HL-60/S4 (cell line): ENCODE results near the gene GPA33.

ENCODE experiments used
- in situ Hi-C: fragments of 300-500 bp; cut with MboI; formaldehyde crosslinking; loops from 2 replicates; pipeline ENCODE4 v1.14.3; 2022; ENCODE audit warnings: low sequenced_read_pairs

GPA33 gene

DNA sequence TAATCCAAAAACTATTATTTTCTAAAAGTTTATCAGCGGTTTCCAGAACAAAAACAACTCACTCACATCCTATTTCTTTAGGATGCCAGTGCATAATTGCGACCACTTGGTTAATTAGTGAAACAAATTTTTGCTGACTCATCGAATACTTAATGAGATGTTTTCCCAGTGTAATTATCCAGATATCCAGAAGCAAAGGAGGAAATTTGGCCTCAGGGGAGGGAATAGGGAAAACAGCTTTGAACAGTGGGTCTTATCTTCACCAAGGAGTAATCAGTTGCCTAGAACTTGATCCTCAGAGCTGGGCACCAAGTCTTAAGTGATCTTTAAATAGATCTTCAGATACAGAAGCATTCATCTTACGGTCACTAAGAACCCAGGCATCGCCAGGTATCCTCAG is 28.0 kb upstream of the GPA33 start:
- in situ Hi-C loops = no loop called here

DNA sequence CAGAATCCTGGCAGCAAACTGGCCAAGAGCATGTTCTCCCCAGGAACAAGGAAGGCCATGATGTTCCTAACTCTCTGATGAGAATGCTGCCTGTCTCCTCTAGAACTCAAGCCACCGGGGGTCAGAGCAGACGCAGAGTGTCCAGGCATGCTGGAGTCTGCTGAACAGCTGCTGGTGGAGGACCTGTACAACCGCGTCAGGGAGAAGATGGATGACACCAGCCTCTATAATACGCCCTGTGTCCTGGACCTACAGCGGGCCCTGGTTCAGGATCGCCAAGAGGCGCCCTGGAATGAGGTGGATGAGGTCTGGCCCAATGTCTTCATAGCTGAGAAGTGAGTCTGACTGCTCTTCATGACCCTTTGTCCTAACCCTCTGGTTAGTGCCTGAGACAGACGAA is 27.0 kb upstream of the GPA33 start:
- in situ Hi-C loops = no loop called here

DNA sequence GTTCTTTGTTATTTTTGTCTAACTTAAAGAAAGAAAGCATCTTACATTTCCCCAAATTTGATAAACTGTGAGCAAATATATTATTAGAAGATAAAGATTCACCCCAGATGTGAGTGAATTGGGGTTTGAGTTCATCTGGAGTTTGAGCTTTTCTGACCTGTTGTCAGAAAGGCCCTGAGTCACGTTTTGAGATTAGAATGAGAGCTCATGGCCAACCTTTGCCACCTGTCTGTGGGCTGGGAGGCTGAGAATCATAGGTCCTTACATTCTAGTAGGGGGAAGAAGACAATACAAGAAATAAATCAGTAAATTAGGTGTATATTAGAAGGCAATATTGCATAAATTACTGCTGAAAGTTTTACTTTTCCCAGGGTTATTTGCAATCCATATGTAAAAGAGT is 26.0 kb upstream of the GPA33 start:
- in situ Hi-C loops = no loop called here

DNA sequence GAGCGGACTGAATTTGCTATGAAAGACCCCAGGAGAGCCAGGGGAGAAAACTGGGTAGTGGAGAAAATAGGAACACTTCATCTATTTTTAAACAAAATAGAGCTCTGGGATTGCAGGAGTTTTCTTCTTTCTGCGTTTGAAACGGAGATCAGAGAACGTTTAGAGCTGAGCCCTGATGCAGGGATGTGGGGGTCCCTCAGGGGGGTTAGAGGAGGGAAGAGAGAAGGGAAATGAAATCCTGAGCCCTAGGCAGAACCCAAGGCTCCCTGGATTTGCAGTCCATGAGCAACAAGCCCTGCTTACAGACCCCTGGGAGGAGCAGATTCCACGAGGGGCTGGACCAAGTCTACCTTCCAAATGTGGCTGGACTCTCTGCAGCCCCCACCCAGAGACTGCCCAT is 25.5 kb upstream of the GPA33 start:
- in situ Hi-C loops = no loop called here

DNA sequence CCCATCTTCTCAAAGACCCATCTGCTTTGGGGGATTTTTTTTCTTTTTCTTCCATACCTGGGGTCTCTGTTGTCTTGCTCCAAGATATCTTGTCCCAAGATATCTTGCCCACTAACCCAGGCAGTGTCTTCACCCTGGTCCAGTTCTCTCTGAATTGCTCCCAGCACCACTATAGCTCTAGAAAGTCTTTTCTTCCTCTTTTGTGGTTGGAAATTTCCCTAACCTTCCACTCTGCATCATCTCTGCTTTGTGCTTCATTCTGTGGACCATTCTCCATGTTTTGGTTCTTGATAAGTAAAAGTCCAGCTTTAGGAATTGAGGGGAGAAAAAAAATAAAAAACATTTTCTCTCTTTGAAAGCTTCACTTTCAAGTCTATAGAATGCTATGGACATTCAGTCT is 24.5 kb upstream of the GPA33 start:
- in situ Hi-C loops = no loop called here

DNA sequence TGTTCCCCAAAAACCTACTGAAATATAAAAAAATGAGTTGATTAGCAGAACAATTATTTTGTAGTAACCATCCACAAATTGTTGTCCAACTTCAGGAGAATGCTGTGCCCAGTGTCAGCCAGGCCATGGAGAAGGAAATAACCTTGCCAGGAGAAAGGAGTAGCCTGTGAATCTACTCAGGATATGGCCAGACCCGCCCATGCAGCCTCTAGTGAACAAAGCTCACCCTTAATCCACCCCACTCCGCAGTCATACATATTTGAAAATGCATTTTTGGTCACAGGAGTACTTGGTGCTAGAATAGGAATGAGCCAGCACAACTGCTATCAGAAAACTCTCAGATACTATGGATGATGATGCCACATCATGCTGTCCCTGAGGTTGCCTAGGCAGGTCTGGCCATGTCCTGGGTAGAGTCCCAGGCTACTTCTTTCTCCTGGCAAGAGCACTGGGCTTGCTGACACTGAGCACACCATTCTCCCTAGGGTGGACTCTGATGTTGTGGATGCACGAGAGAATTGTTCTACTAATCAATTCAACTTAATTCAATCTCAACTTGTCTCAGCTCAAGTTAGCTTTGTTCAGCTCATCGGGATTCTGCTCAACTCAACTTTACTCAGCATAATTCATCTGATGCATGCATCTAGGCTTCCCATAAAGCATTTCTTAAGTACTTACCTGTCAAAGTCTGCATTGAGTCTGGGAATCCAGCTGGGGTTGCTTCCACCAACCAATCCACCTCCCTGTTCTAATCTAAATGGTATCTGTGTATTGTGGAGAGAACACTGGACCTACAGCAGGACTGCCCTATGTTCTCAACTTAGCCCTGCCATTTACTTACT is 21.9 kb upstream of the GPA33 start:
- in situ Hi-C loops = no loop called here

DNA sequence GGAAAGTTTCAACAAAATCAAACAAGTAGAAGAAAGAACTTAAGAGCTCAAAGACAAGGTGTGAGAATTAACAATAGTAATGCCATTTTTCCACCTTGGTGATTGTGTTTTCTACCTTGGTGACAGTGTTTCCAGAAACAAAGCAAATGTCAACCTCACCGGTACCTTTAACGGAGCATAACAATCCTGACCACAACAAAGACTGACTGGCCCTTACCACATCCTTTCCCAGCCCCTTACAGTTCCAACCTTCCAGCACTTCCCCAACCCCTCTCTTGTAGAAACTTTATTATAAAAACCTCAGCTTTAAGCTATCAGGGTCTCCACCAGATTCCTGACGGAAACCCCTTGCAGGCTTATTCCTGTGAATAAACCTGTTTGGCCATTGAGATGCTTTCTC is 20.4 kb upstream of the GPA33 start:
- in situ Hi-C loops = no loop called here

DNA sequence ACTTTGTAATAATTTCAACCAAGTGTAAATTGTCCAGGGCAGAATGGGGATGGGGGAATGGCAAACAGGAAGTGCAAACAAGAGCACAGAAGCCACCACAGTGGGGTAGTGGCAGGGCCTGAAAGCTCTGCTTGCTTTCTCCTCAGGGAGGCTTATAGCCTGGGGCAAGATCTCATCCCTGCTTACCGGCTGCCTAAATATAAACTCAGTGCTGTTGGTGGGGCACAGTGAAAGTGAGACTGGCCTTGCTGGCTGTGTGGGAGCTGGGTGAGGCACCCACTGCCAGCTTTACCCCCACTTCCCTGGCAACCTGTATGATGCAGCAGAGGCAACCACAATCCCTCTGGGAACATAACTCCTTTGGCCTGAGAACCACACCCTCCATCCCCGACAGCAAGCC is 18.9 kb upstream of the GPA33 start:
- in situ Hi-C loops = no loop called here

DNA sequence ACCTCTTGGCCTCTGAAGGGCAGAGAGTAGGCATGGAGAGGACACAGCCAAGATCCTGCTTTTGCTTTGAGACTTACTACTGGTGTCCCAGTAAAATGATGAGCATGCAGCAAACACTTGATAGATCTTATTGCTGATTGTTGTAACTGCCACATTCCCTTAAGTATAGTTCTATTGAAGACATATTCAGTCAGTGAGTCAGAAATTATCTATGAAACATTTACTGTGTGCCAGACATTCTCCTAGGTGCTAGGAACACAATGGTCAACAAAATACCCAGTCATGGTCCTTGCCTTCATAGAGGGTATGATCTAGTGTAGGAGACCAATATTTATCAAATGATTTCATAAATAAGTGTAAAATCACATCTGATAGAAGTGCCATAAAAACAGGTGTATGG is 17.3 kb upstream of the GPA33 start:
- in situ Hi-C loops = no loop called here

DNA sequence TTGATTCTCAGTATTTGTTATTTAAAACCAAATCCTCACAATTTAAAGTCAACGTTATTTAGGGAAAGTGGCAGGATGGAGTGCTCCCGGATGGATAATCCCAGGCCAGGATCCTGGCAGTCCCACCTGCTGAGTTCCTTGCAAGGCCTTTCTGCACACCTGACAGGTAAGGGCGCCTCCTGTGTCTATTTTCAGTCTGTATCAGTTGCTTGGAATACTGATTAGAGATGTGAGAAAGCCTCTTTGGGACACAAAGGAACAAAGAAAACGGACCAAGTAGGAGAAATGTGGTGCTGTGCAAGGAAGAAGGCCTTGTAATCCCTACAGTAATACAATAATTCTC is 15.9 kb upstream of the GPA33 start:
- in situ Hi-C loops = no loop called here

DNA sequence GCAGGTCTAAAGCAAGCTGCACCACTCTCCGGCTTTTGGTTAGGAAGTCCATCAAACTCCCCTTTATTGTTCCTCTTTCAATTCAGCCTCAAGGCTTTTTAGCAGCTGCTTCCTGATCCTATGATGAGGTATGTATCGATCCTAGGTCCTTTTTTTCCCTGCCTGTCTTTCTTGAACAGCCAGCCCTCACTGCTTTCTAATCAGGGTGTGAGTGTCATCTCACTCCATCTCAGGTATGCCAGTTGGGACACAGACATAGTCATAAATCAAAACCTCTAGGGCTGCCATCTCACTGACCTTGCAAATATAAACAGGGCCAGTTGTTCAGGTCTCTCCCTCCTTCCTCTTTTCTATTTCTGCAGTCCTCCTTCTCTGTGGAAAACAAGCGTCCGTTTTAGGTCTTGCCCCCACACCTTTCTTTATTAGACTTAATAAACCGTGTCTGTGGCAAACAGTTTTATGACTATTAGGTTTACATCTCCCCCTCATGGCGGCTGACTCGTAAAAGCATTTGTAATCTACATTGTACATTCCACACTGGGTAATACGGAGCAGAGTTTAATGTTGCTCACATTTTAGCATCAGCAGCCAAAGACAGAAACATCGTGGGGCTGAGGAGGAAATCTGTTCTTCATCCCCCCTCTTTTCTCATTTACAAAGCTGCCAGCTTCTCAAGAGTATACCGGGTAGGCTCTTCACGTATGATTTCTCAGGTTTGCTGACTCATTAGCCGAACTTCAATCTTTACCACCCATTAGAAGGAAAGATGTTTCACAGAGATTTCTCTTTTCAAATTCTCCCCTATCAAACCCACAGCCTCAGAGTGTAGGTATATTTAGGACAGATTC is 15.3 kb upstream of the GPA33 start:
- in situ Hi-C loops = no loop called here

DNA sequence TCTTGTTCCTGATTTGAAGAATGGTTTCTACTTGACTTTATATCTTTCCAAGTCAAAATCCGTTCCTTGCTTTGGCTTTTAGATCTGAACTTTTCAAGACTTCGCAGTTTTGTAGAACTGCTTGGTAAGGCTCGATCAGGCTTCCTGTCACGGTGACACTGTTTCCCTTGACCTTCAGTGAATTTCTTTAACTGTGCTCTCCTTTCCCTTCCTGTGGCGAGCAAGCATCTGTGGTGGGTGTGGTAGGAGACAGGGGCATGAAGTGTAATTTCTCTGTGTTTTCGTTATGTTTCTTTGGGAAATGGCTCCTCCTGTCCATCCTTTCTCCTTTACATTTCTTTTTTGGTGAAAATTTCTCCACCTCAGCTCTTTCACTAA is 14.1 kb upstream of the GPA33 start:
- in situ Hi-C loops = no loop called here

DNA sequence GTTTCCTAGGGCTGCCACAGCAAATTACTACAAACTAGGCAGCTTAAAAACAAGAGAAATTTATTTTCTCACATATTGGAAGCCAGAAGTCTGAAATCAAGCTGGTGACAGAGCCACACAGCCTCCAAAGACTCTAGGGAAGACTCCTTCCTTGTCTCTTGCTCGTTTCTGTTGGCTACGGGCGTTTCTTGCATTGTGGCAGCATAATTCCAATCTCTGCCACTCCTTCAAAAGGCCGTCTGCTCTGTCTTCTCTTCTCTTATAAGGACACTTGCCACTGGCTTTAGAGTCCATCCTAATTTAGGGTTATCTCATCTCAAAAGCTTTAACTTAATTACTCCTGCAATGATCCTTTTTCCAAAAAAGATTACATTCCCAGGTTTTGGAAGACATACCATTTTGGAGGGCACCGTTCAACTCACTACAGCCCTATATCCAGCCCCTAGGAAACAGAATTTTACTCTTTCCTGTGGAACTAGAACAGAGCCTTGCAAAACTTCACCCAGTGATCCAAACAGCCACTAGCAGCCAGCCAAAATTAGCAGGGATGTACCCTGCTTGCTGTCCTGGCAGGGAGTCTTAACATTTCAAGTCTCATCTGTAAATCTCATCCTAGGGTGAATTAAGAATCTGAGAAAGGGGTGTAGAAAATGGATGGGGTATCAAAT is 12.9 kb upstream of the GPA33 start:
- in situ Hi-C loops = no loop called here

DNA sequence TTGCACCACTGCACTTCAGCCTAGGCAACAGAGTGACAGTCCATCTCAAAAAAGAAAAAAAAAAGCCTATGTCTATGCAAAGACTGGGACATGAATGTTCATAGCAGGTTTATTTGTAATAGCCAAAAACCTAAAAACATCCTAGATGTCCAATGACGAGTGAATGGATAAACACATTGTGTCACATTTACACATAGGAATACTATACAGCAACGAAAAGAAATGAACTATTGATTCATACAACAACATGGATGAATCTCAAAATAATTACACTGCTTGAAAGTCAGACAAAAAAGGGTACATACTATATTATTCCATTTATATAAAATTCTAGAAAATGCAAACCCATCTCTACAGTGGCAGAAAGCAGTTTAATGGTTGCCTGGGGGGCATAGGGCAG is 11.6 kb upstream of the GPA33 start:
- in situ Hi-C loops = no loop called here

DNA sequence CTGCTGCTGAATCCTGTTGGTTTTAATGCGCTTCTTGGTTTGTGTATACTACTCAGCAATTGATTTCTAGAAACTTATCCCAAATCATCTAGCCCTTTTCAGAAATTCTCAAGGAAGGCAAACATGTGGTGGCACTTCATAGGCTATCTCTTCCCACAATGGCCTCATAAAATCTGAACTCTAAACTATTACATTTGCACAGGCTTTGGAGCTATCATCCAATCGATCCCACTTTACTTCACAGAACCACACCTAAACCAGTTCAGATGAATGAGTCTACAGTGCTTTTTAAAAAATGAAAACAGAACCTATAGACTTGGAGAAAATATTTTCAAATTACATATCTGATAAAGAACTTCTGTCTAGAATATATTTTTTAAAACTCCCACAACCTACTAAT is 10.6 kb upstream of the GPA33 start:
- in situ Hi-C loops = no loop called here

DNA sequence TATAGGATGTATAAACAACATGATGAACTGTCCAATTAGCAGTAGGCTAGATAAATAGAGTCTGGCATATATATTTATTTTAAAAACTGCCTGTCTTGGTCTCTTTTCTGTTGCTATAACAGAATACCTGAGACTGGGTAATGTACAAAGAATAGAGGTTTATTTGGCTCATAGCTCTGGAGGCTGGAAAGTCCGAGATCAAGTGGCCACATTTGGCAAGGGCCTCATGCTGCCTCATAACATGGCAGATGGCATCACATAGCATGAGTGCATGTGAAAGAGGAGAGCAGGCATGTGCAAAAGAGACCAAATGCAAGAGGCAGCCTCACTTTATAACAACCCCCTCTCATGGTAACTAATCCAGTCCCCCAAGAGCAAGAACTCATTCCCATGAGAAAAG is 9.7 kb upstream of the GPA33 start:
- in situ Hi-C loops = no loop called here

DNA sequence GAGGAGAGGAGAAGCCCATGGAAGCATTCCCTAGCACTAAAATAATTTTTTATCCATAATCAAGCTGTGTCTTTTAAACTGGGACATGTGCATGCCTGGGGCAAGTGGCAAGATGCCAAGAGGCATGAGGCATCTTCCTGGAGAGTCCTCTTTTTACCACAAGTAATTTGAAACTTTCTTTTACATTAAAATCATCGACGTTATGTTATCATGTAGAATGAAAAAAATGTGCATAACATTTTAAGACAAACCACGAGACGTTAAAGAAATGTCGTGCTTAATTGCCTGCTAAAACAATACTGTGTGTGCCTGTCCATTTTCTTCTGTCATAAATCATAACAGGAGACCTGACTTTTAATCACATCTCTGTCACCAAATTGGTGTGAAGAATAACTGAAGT is 5.2 kb upstream of the GPA33 start:
- in situ Hi-C loops = no loop called here

DNA sequence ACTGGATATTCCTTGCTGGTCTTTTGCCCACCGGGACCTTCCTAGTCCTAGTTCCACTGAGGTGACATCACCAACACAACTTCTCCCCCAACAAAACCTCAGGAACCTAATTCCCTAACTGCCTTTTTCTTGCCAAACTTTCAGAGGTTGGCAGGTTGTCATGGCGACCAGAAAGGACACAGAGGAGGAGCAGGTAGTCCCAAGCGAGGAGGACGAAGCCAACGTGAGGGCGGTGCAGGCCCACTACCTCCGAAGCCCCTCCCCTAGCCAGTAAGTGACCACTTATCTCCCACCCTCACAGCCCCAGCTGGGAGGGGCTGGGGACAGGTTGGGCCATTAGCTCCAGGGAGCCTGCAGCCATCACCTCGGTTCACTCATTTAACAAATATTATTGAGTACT is 4.5 kb upstream of the GPA33 start:
- in situ Hi-C loops = no loop called here

DNA sequence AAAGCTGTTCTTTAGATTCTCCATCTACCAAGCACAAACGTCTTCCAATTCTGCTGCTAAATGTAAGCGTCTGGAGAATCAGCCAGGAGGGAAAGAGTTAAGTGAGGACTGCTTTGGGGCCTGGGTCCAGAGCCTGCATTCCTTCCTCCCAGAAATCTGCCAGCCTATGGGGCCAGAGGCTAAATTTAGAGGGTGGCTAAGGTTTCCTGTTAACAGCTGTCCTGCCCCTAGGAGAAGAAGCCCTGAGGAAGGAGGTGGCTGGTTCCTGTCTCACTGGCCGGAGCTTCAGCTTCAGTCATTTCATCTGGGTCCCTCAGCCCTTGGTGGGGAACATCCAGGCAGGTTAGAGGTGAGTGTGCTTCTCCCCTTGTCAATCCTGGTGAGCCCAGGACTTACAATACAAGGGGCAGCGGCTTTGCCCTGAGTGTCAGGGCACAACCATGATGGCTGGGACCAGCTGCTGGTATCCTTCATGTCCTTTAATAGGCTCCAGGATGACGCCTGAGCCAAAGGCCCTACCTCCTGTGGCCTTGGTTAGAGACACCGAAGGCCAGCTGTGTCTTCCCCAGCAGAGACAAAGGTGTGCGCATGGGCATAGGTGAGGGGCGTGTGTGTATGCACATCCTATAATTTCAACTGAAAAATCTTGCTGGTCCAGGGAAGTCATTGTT is 3.8 kb upstream of the GPA33 start, which contains the start of gene STYXL2:
STYXL2 (plus strand) TSS at position 230 of the 671 bp plus-strand sequence. CDS start 775 bp downstream, outside the sequence.
- in situ Hi-C loops = no loop called here

DNA sequence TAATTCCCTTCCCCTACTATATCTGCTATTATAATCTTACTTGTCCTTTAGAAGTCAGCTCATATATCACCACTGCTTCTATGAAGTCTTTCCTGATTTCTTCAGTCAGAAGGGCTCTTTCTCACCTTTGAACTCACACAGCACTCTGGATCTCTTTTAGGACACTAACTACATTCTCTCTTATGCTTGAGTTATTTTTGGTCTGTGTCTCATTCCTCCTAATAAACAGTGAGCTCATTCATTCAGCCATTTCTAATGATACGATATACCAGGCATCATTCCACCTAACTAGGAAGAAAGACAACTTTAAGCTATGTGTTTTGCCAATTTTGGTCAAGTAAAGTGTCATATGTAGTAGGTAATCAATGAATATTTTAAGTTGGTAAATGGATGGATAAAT is 2.5 kb upstream of the GPA33 start:
- in situ Hi-C loops = no loop called here

DNA sequence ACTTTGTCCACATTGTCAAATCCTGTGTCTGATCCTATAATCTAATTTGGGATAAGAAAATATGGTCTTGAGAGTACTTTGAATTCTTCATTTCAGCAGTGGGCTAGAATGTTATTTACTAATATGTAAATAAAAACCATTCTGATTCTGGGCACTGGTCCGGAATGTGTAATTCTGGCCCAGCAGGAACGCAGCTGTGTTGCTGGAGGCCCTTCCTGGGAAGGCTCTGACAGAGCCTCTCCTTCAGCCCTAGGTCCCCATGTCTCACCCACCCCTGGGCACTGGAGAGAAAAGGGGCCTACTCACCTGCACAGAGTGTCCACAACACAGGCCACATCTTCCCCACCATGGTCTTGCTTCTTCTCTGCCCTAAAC is 251 bp downstream of the GPA33 start:
- in situ Hi-C loops = no loop called here
